HG03108 (cell line): Measurements from ENCODE around the gene PRR15.
"Not testable (repeated sequence)": the region's sequence is repeated elsewhere in the genome, so short reads cannot be mapped to it uniquely, and the experiment has no call there.

ENCODE experiments used
- ATAC-seq: cut with Tn5 transposase; IDR thresholded peaks from one replicate; pipeline ENCODE4 v1.9.1; 2021; ENCODE audit warnings: moderate library complexity; ENCODE audit not compliant: unreplicated experiment

PRR15 gene

DNA sequence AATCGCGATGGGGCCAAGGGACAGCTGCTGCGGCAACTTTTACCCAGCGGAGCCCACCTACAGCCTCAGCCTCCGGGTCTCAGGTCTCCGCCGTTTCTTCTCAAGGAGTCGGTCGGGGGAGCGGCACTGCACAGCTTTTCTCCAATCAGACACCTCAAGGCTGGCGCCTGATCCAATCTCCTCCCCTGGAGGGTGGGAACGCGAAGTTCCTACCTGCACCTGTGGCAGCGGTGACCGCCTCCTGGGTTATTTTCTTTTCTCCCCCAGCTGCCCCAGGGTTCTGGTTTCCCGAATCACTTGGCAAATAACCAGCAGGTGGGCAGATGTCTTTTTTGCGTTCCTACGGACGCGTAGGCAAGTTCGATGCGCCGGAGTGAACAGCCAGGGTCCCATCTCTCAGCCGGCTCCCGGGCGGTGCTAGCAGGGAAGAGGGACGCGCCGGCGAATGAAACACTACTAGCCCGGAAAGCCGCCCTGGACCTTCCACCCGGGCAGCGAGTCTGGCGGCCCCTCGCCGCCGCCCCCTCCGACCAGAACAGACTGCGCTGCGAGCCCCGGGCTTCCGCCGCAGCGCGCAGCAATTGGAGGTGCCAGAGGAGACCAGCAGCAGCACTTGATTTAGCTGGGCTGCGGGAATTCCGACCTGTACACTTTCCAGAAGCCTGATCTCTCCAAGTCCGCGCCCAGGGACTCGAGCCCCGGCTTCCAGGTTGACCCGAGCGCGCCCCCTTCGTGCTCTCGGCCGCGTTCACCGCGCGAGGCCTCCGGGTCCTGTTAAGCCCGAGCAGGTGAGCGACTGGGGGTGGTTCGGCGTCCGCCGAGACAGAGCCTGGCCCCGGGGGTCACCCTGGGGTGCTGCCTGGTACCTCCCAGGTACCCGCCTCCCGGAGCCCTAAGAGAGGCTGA is at the start of gene PRR15:
Gene PRR15, plus strand, starts transcription at position 246 of the 906 bp plus-strand sequence. CDS start 2,495 bp downstream, outside the sequence.
- ATAC-seq: no peak

DNA sequence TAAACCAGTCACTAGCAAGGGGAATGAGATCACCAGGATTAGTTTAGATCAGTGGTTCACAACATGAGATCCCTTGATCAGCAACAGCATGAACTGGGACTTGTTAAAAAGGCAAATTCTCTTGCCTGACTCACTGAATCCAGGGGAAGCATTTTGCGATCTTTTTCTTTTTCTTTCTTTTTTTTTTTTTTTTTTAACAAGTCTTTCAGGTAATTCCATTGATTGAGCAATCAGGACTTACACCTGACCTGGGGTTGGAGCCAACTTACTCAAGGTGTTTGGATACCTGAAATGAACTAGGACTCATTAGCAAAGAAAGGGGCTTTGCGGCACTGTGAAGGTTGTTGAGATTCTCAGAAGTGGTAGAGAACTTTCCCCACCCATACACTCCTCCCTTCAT is 47.1 kb upstream of the PRR15 start:
- ATAC-seq: no peak

DNA sequence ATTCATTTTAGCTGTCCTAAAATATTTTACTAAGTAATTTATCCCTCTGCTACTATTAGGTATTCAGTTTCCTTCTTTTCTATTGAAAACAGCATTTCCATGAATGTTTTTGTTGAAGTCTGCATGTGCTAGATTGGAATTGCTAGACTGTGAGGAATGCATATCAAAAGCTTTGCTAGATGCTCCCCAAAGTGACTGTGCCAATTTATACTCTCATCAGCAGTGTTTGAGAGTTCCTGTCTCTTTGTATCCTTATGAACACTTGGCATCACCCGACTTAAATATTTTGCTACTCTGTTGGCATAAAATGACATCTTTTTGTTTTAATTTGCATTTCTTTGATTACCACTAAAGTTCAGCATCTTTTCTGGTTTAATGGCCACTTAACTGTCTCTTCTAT is 45.0 kb upstream of the PRR15 start:
- no peak for ATAC-seq

GRCh38 chr7:29523728-29524127 is 39.9 kb upstream of the PRR15 start:
- ATAC-seq: no peak

DNA sequence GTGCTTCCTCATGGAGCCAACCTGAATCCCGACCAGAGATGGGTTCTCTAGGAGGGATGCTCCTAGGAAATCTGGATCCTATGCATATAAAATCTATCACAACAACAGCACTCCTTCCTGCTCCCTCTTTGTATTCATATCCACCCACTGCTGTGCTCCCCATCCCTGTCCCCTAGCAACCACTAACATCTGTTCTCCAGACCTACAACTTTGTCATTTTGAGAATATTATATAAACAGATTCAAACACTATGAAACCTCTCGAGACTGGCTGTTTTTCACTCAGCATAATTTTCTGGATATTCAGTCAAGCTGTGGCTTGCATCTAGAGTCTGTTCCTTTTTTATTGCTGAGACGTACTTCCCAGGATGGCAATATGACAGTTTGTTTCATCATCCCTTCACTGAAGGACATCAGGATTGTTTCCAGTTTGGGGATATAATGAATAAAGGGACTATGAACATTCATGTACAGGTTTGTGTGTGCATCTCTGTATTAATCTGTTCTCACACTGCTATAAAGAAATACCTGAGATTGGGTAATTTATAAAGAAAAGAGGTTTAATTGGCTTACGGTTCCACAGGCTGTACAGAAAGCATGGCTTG is 36.0 kb upstream of the PRR15 start:
- no peak for ATAC-seq

DNA sequence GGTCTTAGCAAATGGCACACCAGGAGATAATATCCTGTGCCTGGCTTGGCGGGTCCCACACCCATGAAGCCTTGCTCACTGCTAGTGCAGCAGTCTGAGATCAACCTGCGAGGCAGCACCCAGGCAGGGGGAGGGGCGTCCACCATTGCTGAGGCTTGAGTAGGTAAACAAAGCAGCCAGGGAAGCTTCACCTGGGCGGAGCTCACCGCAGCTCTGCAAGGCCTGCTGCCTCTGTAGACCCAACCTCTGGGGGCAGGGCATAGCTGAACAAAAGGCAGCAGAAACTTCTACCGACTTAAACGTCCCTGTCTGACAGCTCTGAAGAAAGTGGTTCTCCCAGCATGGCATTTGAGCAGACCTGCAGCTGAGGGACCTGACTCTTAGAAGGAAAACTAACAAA is 35.1 kb upstream of the PRR15 start:
- ATAC-seq: not testable (repeated sequence)

DNA sequence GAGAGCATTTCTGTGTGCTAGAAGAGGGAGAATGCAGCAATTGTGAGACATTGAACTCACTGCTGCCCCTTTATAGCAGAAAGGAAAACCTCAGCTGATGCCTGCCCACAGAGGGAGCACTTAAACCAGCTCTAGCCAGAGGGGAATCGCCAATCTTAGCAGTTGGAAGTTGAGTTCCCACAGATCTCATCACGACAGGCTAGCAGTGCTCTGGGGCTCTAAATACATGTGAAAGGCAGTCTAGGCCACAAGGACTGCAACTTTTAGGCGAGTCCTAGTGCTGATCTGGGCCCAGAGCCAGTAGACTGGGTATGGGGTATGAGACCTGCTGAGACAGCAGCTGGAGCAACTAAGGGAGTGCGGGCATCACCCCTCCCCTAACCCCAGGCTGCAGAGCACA is 25.2 kb upstream of the PRR15 start:
- ATAC-seq: no peak

DNA sequence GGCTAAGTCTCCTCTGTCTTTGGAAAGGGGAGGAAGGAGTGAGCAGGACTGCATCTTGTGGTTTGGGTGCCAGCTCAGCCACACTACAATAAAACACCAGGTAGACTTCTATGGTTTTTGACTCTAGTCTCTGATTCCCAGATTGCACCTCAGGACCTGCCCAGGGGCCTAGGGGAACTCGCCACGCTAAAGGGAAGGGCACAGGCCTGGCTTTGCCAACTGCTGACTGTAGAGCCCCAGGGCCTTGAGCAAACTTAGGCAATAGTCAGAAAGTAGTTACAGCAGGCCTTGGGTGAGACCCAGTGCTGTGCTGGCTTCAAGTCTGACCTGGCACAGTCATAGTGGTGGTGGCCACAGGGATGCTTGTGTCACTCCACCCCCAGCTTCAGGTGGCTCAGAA is 24.2 kb upstream of the PRR15 start:
- ATAC-seq: no peak

GRCh38 chr7:29547421-29547820 is 16.2 kb upstream of the PRR15 start:
- ATAC-seq: no peak

- ATAC-seq: no peak
Observed at GRCh38 chr7:29548823-29549222, 14.8 kb upstream of the PRR15 start.

DNA sequence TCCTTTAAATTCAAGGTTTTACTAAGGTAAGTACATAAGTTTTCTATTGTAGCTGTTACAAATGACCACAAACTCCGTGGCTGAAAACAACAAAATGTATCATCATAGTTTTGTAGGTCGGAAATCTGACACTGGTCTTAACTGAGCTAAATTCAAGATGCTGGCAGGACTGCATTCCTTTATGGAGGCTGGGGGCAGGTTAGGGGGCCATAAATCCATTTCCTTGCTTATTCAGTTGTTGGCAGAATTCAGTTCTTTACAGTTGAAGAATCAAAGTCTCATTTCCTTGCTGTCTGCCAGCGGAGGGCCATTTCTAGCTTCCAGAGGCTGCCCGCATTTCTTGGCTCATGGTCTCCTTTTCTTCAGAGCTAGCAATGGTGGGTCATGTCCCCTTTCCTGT is 11.2 kb upstream of the PRR15 start:
- ATAC-seq: no peak

GRCh38 chr7:29555061-29555460 is 8.6 kb upstream of the PRR15 start:
- ATAC-seq: no peak

GRCh38 chr7:29556405-29557195 is 7.0 kb upstream of the PRR15 start:
- no peak for ATAC-seq

DNA sequence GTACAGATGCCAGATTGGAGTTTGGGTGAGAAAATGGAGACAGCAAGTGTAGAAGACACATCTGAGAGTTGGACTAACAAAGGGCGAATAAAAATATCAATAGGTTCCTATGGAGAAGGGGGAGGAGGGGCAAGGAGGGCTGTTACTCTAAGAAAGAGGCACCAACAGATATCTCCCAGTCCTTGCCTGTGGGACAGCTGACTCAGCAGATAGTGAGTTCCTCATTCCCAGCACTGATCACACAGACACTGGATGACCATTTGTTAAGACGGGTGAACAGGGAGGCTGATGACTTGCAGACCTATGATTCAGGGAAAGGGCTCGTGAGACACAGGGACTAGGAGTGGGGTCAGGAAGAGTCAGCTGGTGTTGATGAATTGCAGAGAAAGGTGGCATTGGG is 5.7 kb upstream of the PRR15 start:
- no peak for ATAC-seq

DNA sequence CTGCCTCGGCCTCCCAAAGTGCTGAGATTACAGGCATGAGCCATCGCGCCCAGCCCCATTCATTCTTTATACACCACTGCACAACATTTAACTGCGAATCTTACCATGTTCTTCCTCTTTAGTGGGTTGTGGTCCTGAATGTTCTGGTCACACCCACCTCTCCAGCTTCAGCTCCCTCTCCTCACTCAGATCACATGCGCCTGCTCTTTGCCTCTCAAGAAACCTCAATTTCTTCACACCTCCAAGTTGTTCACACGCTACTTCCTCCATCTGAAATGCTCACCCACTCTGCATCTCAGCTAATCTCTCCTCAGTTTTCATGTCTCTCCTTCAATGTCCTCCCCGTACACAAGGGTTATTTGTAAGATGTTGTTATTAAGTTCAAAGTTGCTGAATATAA is 2.4 kb upstream of the PRR15 start:
- no peak for ATAC-seq

GRCh38 chr7:29562307-29562706 is 1.3 kb upstream of the PRR15 start:
- ATAC-seq: no peak

- ATAC-seq: no peak
Observed at GRCh38 chr7:29564496-29565223, 1.0 kb downstream of the PRR15 start.

- no peak for ATAC-seq
Observed at GRCh38 chr7:29565224-29565630, 1.6 kb downstream of the PRR15 start.

GRCh38 chr7:29565634-29565981 is 2.0 kb downstream of the PRR15 start:
- ATAC-seq: no peak

GRCh38 chr7:29565982-29566746 is 2.5 kb downstream of the PRR15 start:
- ATAC-seq: no peak
